H9 (cell line): ENCODE data around the gene CFAP45. TPM values are rescaled to one million over a fixed set of nuclear protein-coding genes. Genes with fewer than 3 reads are reported as not detected.

Source experiments
- DNase-seq: peaks from one replicate; pipeline ENCODE4 v3.0.0-alpha.2; 2017
- H2AFZ ChIP-seq: one replicate; pipeline ENCODE4 v1.6.1; 2013; ENCODE audit warnings: mild to moderate bottlenecking, low read length, control low read depth, moderate library complexity
- H2AK5ac ChIP-seq: 2 replicates; pipeline ENCODE4 v1.6.1; 2013; ENCODE audit warnings: low read length, control low read depth, mixed read lengths; ENCODE audit not compliant: insufficient read length
- H2BK120ac ChIP-seq: one replicate; pipeline ENCODE4 v1.6.1; 2013; ENCODE audit warnings: low read depth, mild to moderate bottlenecking, low read length, control low read depth, inconsistent platforms; ENCODE audit not compliant: poor library complexity, severe bottlenecking
- H2BK12ac ChIP-seq: 2 replicates; pipeline ENCODE4 v1.6.1; 2013; ENCODE audit warnings: low read length, control low read depth, mixed read lengths, low read depth; ENCODE audit not compliant: insufficient read length
- H2BK15ac ChIP-seq: 2 replicates; pipeline ENCODE4 v1.6.1; 2013; ENCODE audit warnings: low read depth, low read length, control low read depth
- H2BK20ac ChIP-seq: one replicate; pipeline ENCODE4 v1.6.1; 2013; ENCODE audit warnings: low read depth, mild to moderate bottlenecking, low read length, control low read depth, inconsistent platforms; ENCODE audit not compliant: poor library complexity, severe bottlenecking
- H2BK5ac ChIP-seq: 2 replicates; pipeline ENCODE4 v1.6.1; 2013; ENCODE audit warnings: low read length, control low read depth, mixed read lengths; ENCODE audit not compliant: insufficient read length
- H3K14ac ChIP-seq: 2 replicates; pipeline ENCODE4 v1.6.1; 2013; ENCODE audit warnings: low read length, control low read depth; ENCODE audit not compliant: insufficient read depth
- H3K18ac ChIP-seq: 2 replicates; pipeline ENCODE4 v1.6.1; 2013; ENCODE audit warnings: low read depth, mild to moderate bottlenecking, mixed read lengths, low read length, control low read depth; ENCODE audit not compliant: insufficient read length
- H3K23ac ChIP-seq: 2 replicates; pipeline ENCODE4 v1.6.1; 2013; ENCODE audit warnings: low read length, control low read depth, mixed read lengths, low read depth; ENCODE audit not compliant: insufficient read length
- H3K23me2 ChIP-seq: 2 replicates; pipeline ENCODE4 v1.6.1; 2013; ENCODE audit warnings: low read depth, mild to moderate bottlenecking, mixed read lengths, low read length, control low read depth; ENCODE audit not compliant: insufficient read length, poor library complexity, severe bottlenecking
- H3K27ac ChIP-seq: 2 replicates; pipeline ENCODE4 v1.5.1; 2013; ENCODE audit warnings: low read length, control low read depth, mixed read lengths, low read depth; ENCODE audit not compliant: insufficient read length
- H3K27me3 ChIP-seq: 2 replicates; pipeline ENCODE4 v1.6.1; 2013; ENCODE audit warnings: low read length, control low read depth, inconsistent platforms; ENCODE audit not compliant: insufficient read depth
- H3K4ac ChIP-seq: 2 replicates; pipeline ENCODE4 v1.6.1; 2013; ENCODE audit warnings: low read depth, mild to moderate bottlenecking, control low read depth, inconsistent platforms, low read length, moderate library complexity
- H3K4me1 ChIP-seq: 2 replicates; pipeline ENCODE4 v1.6.1; 2013; ENCODE audit warnings: low read length, control low read depth, inconsistent platforms; ENCODE audit not compliant: insufficient read depth
- H3K4me2 ChIP-seq: 2 replicates; pipeline ENCODE4 v1.6.1; 2013; ENCODE audit warnings: low read length, control low read depth, mixed read lengths; ENCODE audit not compliant: insufficient read length, insufficient read depth
- H3K56ac ChIP-seq: 2 replicates; pipeline ENCODE4 v1.6.1; 2013; ENCODE audit warnings: low read depth, mild to moderate bottlenecking, mixed read lengths, low read length, control low read depth; ENCODE audit not compliant: insufficient read length
- H3K79me1 ChIP-seq: 2 replicates; pipeline ENCODE4 v1.6.1; 2013; ENCODE audit warnings: low read depth, mild to moderate bottlenecking, moderate library complexity, low read length, control low read depth, inconsistent platforms; ENCODE audit not compliant: insufficient read depth, poor library complexity, severe bottlenecking
- H3K79me2 ChIP-seq: 2 replicates; pipeline ENCODE4 v1.6.1; 2013; ENCODE audit warnings: low read length, control low read depth, inconsistent platforms; ENCODE audit not compliant: insufficient read depth
- H3K9ac ChIP-seq: 2 replicates; pipeline ENCODE4 v1.6.1; 2013; ENCODE audit warnings: low read length, control low read depth, mixed read lengths; ENCODE audit not compliant: insufficient read length; ENCODE audit errors: extremely low read depth
- H3K9me3 ChIP-seq: one replicate; pipeline ENCODE4 v1.6.1; 2013; ENCODE audit warnings: low read depth, low read length, inconsistent platforms; ENCODE audit not compliant: control insufficient read depth
- H3T11ph ChIP-seq: one replicate; pipeline ENCODE4 v1.6.1; 2013; ENCODE audit warnings: mild to moderate bottlenecking, low read length, control low read depth, inconsistent platforms
- H4K20me1 ChIP-seq: one replicate; pipeline ENCODE4 v1.6.1; 2013; ENCODE audit not compliant: control insufficient read depth, insufficient read length, insufficient read depth
- H4K5ac ChIP-seq: 2 replicates; pipeline ENCODE4 v1.6.1; 2013; ENCODE audit warnings: low read depth, mild to moderate bottlenecking, mixed read lengths, low read length, control low read depth; ENCODE audit not compliant: insufficient read length
- H4K8ac ChIP-seq: replicated peaks from 2 replicates; pipeline ENCODE4 v1.6.1; 2013; ENCODE audit warnings: low read length, control low read depth, mixed read lengths, low read depth; ENCODE audit not compliant: insufficient read length
- H4K91ac ChIP-seq: 2 replicates; pipeline ENCODE4 v1.6.1; 2013; ENCODE audit warnings: low read depth, mild to moderate bottlenecking, moderate library complexity, mixed read lengths, low read length, control low read depth; ENCODE audit not compliant: insufficient read length
- H3K27ac Mint-ChIP-seq, 3 experiments: 2 replicates in 2 of 3; 3 replicates in 1 of 3; pipeline ENCODE4 v1.8.0; 2020 to 2021; ENCODE audit warnings: mixed read lengths in 3 of 3, mild to moderate bottlenecking in 1 of 3, moderate library complexity in 1 of 3
- H3K27me3 Mint-ChIP-seq: 2 replicates; pipeline ENCODE4 v1.8.0; 2021; ENCODE audit warnings: low read depth, mild to moderate bottlenecking, moderate library complexity, mixed read lengths
- H3K36me3 Mint-ChIP-seq, 3 experiments: 2 replicates in 2 of 3; 3 replicates in 1 of 3; pipeline ENCODE4 v1.8.0; 2020 to 2021; ENCODE audit warnings: low read depth in 3 of 3, mixed read lengths in 3 of 3; ENCODE audit not compliant: insufficient read depth in 1 of 3
- H3K4me1 Mint-ChIP-seq, 2 experiments: 2 replicates each; pipeline ENCODE4 v1.8.0; 2020; ENCODE audit warnings: mixed read lengths in 2 of 2
- H3K4me3 Mint-ChIP-seq, 2 experiments: 2 replicates in 1 of 2; 3 replicates in 1 of 2; pipeline ENCODE4 v1.8.0; 2020 to 2021; ENCODE audit warnings: mild to moderate bottlenecking in 2 of 2, mixed read lengths in 2 of 2, moderate library complexity in 1 of 2
- H3K9me3 Mint-ChIP-seq, 2 experiments: 2 replicates in 1 of 2; 3 replicates in 1 of 2; pipeline ENCODE4 v1.8.0; 2020; ENCODE audit warnings: mild to moderate bottlenecking in 2 of 2, mixed read lengths in 2 of 2, moderate library complexity in 1 of 2
- CTCF ChIP-seq: fragments of 200-600 bp; sonication (generic); conservative IDR thresholded peaks from 3 replicates; pipeline ENCODE4 v1.8.0; 2021; ENCODE audit warnings: antibody characterized with exemption, mild to moderate bottlenecking
- WGBS: extraction: QIAGEN DNeasy Blood & Tissue Kit; methylation state at CpG from one replicate; pipeline ENCODE4 v1.1.7; 2013; ENCODE audit warnings: missing lambda C conversion rate, low lambda C conversion rate, mixed read lengths; ENCODE audit not compliant: insufficient read length; ENCODE audit errors: extremely low coverage; 5-methylcytosine and 5-hydroxymethylcytosine counted together
- total RNA-seq: library from RNA; stranded (reverse); gene quantifications from 2 replicates; pipeline ENCODE4 v1.2.1, GENCODE V29; 2021

The CFAP45 gene
- total RNA-seq, 1 experiment from 2014 or later = 0.85 TPM

GRCh38 chr1:159866905-159867663 is 32.9 kb downstream of the CFAP45 start:
- no peak overlapping the region for H2BK20ac ChIP-seq
- H4K91ac ChIP-seq = no peak overlapping the region
- no CpG with 5 or more reads among the region's 14 CpGs for WGBS
- peaks cover 2% of the 10 kb centered on the region for H4K20me1 ChIP-seq
- H3K4me1 Mint-ChIP-seq = peaks cover 18 to 24% of the 10 kb centered on the region in 2 experiments
- no peak overlapping the region for H2BK5ac ChIP-seq
- H3T11ph ChIP-seq = no peak overlapping the region
- no peak overlapping the region for H2AFZ ChIP-seq
- H3K27me3 Mint-ChIP-seq = peaks cover 21% of the 10 kb centered on the region
- no peaks in the 10 kb centered on the region for H3K4me1 ChIP-seq
- no peaks in the 10 kb centered on the region for H3K79me1 ChIP-seq
- no peaks in the 10 kb centered on the region for H3K79me2 ChIP-seq
- no peak for DNase-seq
- TF ChIP-seq CTCF = no peak
- H2BK120ac ChIP-seq = no peak overlapping the region
- H3K23ac ChIP-seq = no peak overlapping the region
- H3K36me3 Mint-ChIP-seq = no peaks in the 10 kb centered on the region; a peak in 1 of 7 replicates
- no peak overlapping the region for H3K27ac Mint-ChIP-seq
- H3K9me3 Mint-ChIP-seq = no peaks in the 10 kb centered on the region
- H3K23me2 ChIP-seq = no peaks in the 10 kb centered on the region
- H2AK5ac ChIP-seq = no peak overlapping the region
- no peak overlapping the region for H4K5ac ChIP-seq
- H3K27me3 ChIP-seq = no peaks in the 10 kb centered on the region
- no peak overlapping the region for H3K4me2 ChIP-seq
- H3K9me3 ChIP-seq = no peaks in the 10 kb centered on the region
- no peak overlapping the region for H3K27ac ChIP-seq
- no peak overlapping the region for H4K8ac ChIP-seq
- H2BK15ac ChIP-seq = no peak overlapping the region
- no peak overlapping the region for H2BK12ac ChIP-seq
- no peak overlapping the region for H3K4me3 Mint-ChIP-seq
- no peak overlapping the region for H3K14ac ChIP-seq
- no peak overlapping the region for H3K18ac ChIP-seq
- no peak overlapping the region for H3K56ac ChIP-seq
- H3K4ac ChIP-seq = no peak overlapping the region
- no peak overlapping the region for H3K9ac ChIP-seq
